HCT116 (cell line): ENCODE measurements around the gene LASP1NB.

Experiments used
- ATAC-seq: fragments of 200-7000 bp; cut with Tn5 transposase; 2 replicates; pipeline ENCODE4 v1.9.1; 2020; ENCODE audit warnings: mild to moderate bottlenecking, moderate library complexity
- BruUV-seq: library from RNA; stranded (reverse); fragments of 400-500 nt; replicated peaks from 2 replicates; lab custom pipeline; 2021; lab: Mats Ljungman, UMichigan
- CTCF ChIA-PET: fragments of 300-600 bp; sonication (Branson Sonifier 250); formaldehyde crosslinking; loops from one replicate; lab custom pipeline; 2021; ENCODE audit warnings: antibody characterized with exemption; lab: Charles Lee
- POLR2A ChIA-PET: fragments of 300-600, 350-600 bp; sonication (Branson Sonifier 250); formaldehyde crosslinking; loops from one replicate; lab custom pipeline; 2021; ENCODE audit warnings: antibody characterized with exemption; lab: Charles Lee
- RAD21 ChIA-PET, 2 experiments: fragments of 300-600 bp; sonication (Branson Sonifier 250); formaldehyde crosslinking; loops; one replicate each; lab custom pipeline; 2023; ENCODE audit warnings: low total read pairs in 2 of 2; ENCODE audit not compliant: uncharacterized antibody in 2 of 2, unreplicated experiment in 2 of 2, low non-redundant PET in 1 of 2; lab: Charles Lee
- DNase-seq: peaks from one replicate; pipeline ENCODE4 v3.0.0-alpha.2; 2010; ENCODE audit warnings: low read depth, low spot score
- H2AFZ ChIP-seq: fragments of 200-600 bp; shearing (Covaris generic), sonication (generic); 2 replicates; pipeline ENCODE4 v1.6.1; 2017; ENCODE audit warnings: low read depth, mixed run types, mixed read lengths, antibody characterized with exemption, low read length; ENCODE audit not compliant: poor library complexity, severe bottlenecking
- H3K27ac ChIP-seq: 2 replicates; pipeline ENCODE4 v1.5.1; 2012; ENCODE audit warnings: low read depth, low read length
- H3K27me3 ChIP-seq: fragments of 200-600 bp; sonication (generic); 2 replicates; pipeline ENCODE4 v1.6.1; 2016; ENCODE audit warnings: mixed run types, low read length, mixed read lengths; ENCODE audit not compliant: insufficient read depth
- H3K36me3 ChIP-seq, 2 experiments: fragments of 200-500 bp in 1 of 2; fragments of 200-600 bp in 1 of 2; sonication (Bioruptor generic) in 1 of 2; sonication (generic) in 1 of 2; 2 replicates each; pipeline versions ENCODE4 v1.5.1 to v1.6.1; 2014 to 2016; ENCODE audit warnings: low read length in 2 of 2, inconsistent platforms in 1 of 2, mixed read lengths in 1 of 2, mixed run types in 1 of 2; ENCODE audit not compliant: insufficient read depth in 2 of 2, control insufficient read depth in 1 of 2
- H3K4me1 ChIP-seq, 2 experiments: fragments of 200-600 bp in 1 of 2; sonication (generic) in 1 of 2; 2 replicates each; pipeline versions ENCODE4 v1.5.1 to v1.6.1; 2012 to 2017; ENCODE audit warnings: low read length in 2 of 2, inconsistent platforms in 1 of 2, mild to moderate bottlenecking in 1 of 2, mixed read lengths in 1 of 2, mixed run types in 1 of 2, moderate library complexity in 1 of 2; ENCODE audit not compliant: insufficient read depth in 2 of 2, control insufficient read depth in 1 of 2
- H3K4me2 ChIP-seq: fragments of 200-600 bp; sonication (generic); 2 replicates; pipeline ENCODE4 v1.6.1; 2017; ENCODE audit warnings: mixed run types, low read length, mixed read lengths
- H3K4me3 ChIP-seq, 2 experiments: fragments of 200-600 bp in 1 of 2; sonication (generic) in 1 of 2; replicated peaks in 1 of 2; 2 replicates each; pipeline ENCODE4 v1.5.1; 2011 to 2016; ENCODE audit warnings: low read length in 2 of 2, control low read depth in 1 of 2, low read depth in 1 of 2, mild to moderate bottlenecking in 1 of 2, mixed read lengths in 1 of 2, mixed run types in 1 of 2
- H3K79me2 ChIP-seq: fragments of 200-600 bp; sonication (generic); 2 replicates; pipeline ENCODE4 v1.6.1; 2017; ENCODE audit warnings: mild to moderate bottlenecking, mixed run types, low read length, moderate library complexity, mixed read lengths; ENCODE audit not compliant: insufficient read depth
- H3K9ac ChIP-seq: fragments of 200-600 bp; sonication (generic); 2 replicates; pipeline ENCODE4 v1.6.1; 2016; ENCODE audit warnings: low read length, mixed read lengths
- H3K9me2 ChIP-seq: fragments of 200-600 bp; sonication (generic), shearing (Covaris generic); 2 replicates; pipeline ENCODE4 v1.6.1; 2017; ENCODE audit warnings: mixed run types, mild to moderate bottlenecking, moderate library complexity; ENCODE audit not compliant: insufficient read depth
- H3K9me3 ChIP-seq, 2 experiments: fragments of 200-500 bp in 1 of 2; fragments of 200-600 bp in 1 of 2; sonication (Bioruptor generic) in 1 of 2; sonication (generic) in 1 of 2; 2 replicates each; pipeline ENCODE4 v1.6.1; 2014 to 2017; ENCODE audit warnings: low read length in 2 of 2, mixed read lengths in 2 of 2, inconsistent platforms in 1 of 2, low read depth in 1 of 2, mild to moderate bottlenecking in 1 of 2, mixed run types in 1 of 2, moderate library complexity in 1 of 2; ENCODE audit not compliant: control insufficient read depth in 1 of 2, insufficient read depth in 1 of 2
- H4K20me1 ChIP-seq: fragments of 200-600 bp; sonication (generic), shearing (Covaris generic); 2 replicates; pipeline ENCODE4 v1.6.1; 2017; ENCODE audit warnings: mixed run types, mild to moderate bottlenecking, moderate library complexity; ENCODE audit not compliant: insufficient read depth
- CBX3 ChIP-seq: IDR thresholded peaks from 2 replicates; pipeline ENCODE4 v1.6.1; 2012; ENCODE audit warnings: low read depth
- CEBPB ChIP-seq: IDR thresholded peaks from 2 replicates; pipeline ENCODE4 v1.6.1; 2012; ENCODE audit warnings: low read depth
- CTCF ChIP-seq, 3 experiments: fragments of 200-600 bp in 1 of 3; sonication (generic) in 1 of 3; IDR thresholded peaks in 2 of 3; conservative IDR thresholded peaks in 1 of 3; 2 replicates each; pipeline ENCODE4 v1.5.1; 2012 to 2017; ENCODE audit warnings: low read depth in 2 of 3, low read length in 2 of 3, antibody characterized with exemption in 1 of 3, borderline replicate concordance in 1 of 3, control low read depth in 1 of 3, mild to moderate bottlenecking in 1 of 3, mixed read lengths in 1 of 3, mixed run types in 1 of 3, moderate library complexity in 1 of 3; ENCODE audit not compliant: insufficient read depth in 1 of 3
- EGR1 ChIP-seq: IDR thresholded peaks from 2 replicates; pipeline ENCODE4 v1.6.1; 2012; ENCODE audit warnings: low read depth
- ELF1 ChIP-seq: IDR thresholded peaks from 2 replicates; pipeline ENCODE4 v1.6.1; 2012; ENCODE audit warnings: low read depth, borderline replicate concordance
- EZH2 ChIP-seq: fragments of 200-600 bp; sonication (generic); IDR thresholded peaks from 2 replicates; pipeline ENCODE4 v1.6.1; 2017; ENCODE audit warnings: antibody characterized with exemption, mixed run types
- FOSL1 ChIP-seq: IDR thresholded peaks from 2 replicates; pipeline ENCODE4 v1.6.1; 2012; ENCODE audit warnings: low read depth
- JUND ChIP-seq: IDR thresholded peaks from 2 replicates; pipeline ENCODE4 v1.6.1; 2012
- POLR2AphosphoS5 ChIP-seq: IDR thresholded peaks from 2 replicates; pipeline ENCODE4 v1.6.1; 2011; ENCODE audit warnings: mild to moderate bottlenecking, low read depth, low read length, moderate library complexity
- RAD21 ChIP-seq: IDR thresholded peaks from 2 replicates; pipeline ENCODE4 v1.6.1; 2012; ENCODE audit warnings: low read depth, mild to moderate bottlenecking
- REST ChIP-seq: IDR thresholded peaks from 2 replicates; pipeline ENCODE4 v1.6.1; 2012; ENCODE audit warnings: low read depth
- SIN3A ChIP-seq: IDR thresholded peaks from 2 replicates; pipeline ENCODE4 v1.6.1; 2012; ENCODE audit warnings: low read depth
- SP1 ChIP-seq: IDR thresholded peaks from 2 replicates; pipeline ENCODE4 v1.6.1; 2012; ENCODE audit warnings: low read depth
- YY1 ChIP-seq: IDR thresholded peaks from 2 replicates; pipeline ENCODE4 v1.6.1; 2011; ENCODE audit warnings: low read length, low read depth, moderate library complexity, mild to moderate bottlenecking; ENCODE audit not compliant: insufficient replicate concordance; ENCODE audit errors: extremely low read depth
- ZFX ChIP-seq: fragments of 450-650 bp; IDR thresholded peaks from 2 replicates; pipeline ENCODE4 v1.6.1; 2017
- intact Hi-C: fragments of 100-400 bp; cut with micrococcal nuclease; formaldehyde crosslinking; loops from 2 replicates; pipeline ENCODE4 v1.10.0; 2022

LASP1NB gene

GRCh38 chr17:38920374-38921291 is 4.8 kb upstream of the LASP1NB start:
- Histone ChIP-seq H3K4me2 (no peak overlapping the region), H3K4me1 (peaks cover 6 to 15% of the 10 kb centered on the region in 2 experiments), H3K36me3 (peaks cover 8 to 31% of the 10 kb centered on the region in 2 experiments; a peak in 3 of 4 replicates), H3K4me3 (no peak overlapping the region), H3K79me2 (no peaks in the 10 kb centered on the region), H3K27ac (no peak overlapping the region), H3K9ac (no peak overlapping the region), H4K20me1 (no peaks in the 10 kb centered on the region), H3K9me2 (no peaks in the 10 kb centered on the region), H2AFZ (no peak overlapping the region), H3K9me3 (no peaks in the 10 kb centered on the region), H3K27me3 (no peaks in the 10 kb centered on the region)
- DNase-seq = no peak
- ATAC-seq = no peak
- no peak for TF ChIP-seq CEBPB
- TF ChIP-seq CBX3 = no peak
- TF ChIP-seq REST = no peak
- no peak for TF ChIP-seq CTCF (IDR thresholded peaks at IDR 0.05 in 2 of 3, conservative IDR thresholded peaks at IDR 0.05 in 1 of 3; ENCODE audit: borderline replicate concordance in 1 of 3, insufficient read depth in 1 of 3, low read depth in 2 of 3, low read length in 2 of 3)
- TF ChIP-seq ELF1 = no peak
- no peak for TF ChIP-seq RAD21
- no peak for TF ChIP-seq SP1
- TF ChIP-seq EGR1 = no peak
- no peak for TF ChIP-seq ZFX
- TF ChIP-seq SIN3A = no peak
- no peak for TF ChIP-seq EZH2
- TF ChIP-seq JUND = no peak
- no peak for TF ChIP-seq YY1
- no peak for TF ChIP-seq FOSL1
- no peak for TF ChIP-seq POLR2AphosphoS5
- intact Hi-C loops = no loop called here
- ChIA-PET RAD21 (no interaction called here), POLR2A (no interaction called here), CTCF (interaction anchor here (0.6 kb wide), 1 partner anchor 50 kb away, joined by 3 read pairs; no protein-coding TSS in a partner anchor)
- no TSS peak for BruUV-seq
